Ishikawa (cell line): Measurements from ENCODE around the gene NPAS2.

ENCODE experiments used
- EP300 ChIP-seq: IDR thresholded peaks from 2 replicates; pipeline ENCODE4 v1.6.1; 2012; ENCODE audit warnings: borderline replicate concordance
- TAF1 ChIP-seq: IDR thresholded peaks from 2 replicates; pipeline ENCODE4 v1.6.1; 2012; ENCODE audit warnings: low read depth, mild to moderate bottlenecking

- TF ChIP-seq EP300 (no peak), TAF1 (no peak)
Measured at GRCh38 chr2:101026923-101027469, 207.1 kb downstream of the NPAS2 start.
